GM18505 (cell line): ENCODE measurements around the gene LNX2.

Experiments
- ATAC-seq: cut with Tn5 transposase; IDR thresholded peaks from one replicate; pipeline ENCODE4 v1.9.1; 2021; ENCODE audit not compliant: unreplicated experiment
- POLR2A ChIP-seq: IDR thresholded peaks from 4 replicates; pipeline ENCODE4 v1.6.1; 2011; ENCODE audit warnings: borderline replicate concordance; ENCODE audit not compliant: insufficient read depth, insufficient read length; ENCODE audit errors: extremely low read depth

LNX2 gene

GRCh38 chr13:27508802-27509201 lies 111.5 kb downstream of the LNX2 start:
- no peak for ATAC-seq
- no peak for TF ChIP-seq POLR2A

GRCh38 chr13:27505792-27506191 lies 114.5 kb downstream of the LNX2 start:
- no peak for TF ChIP-seq POLR2A
- no peak for ATAC-seq

- no peak for ATAC-seq
- no peak for TF ChIP-seq POLR2A
Observed at GRCh38 chr13:27504868-27505194, 115.5 kb downstream of the LNX2 start.

- no peak for ATAC-seq
- no peak for TF ChIP-seq POLR2A
Observed at GRCh38 chr13:27504128-27504867, 116.0 kb downstream of the LNX2 start.

GRCh38 chr13:27500806-27501534 lies 119.4 kb downstream of the LNX2 start:
- no peak for ATAC-seq
- TF ChIP-seq POLR2A: no peak

- TF ChIP-seq POLR2A: no peak
- no peak for ATAC-seq
Observed at GRCh38 chr13:27497563-27498230, 122.6 kb downstream of the LNX2 start.

- no peak for ATAC-seq
- TF ChIP-seq POLR2A: no peak
Observed at GRCh38 chr13:27496536-27497273, 123.6 kb downstream of the LNX2 start.

- no peak for ATAC-seq
- no peak for TF ChIP-seq POLR2A
Observed at GRCh38 chr13:27496006-27496405, 124.3 kb downstream of the LNX2 start.
